Ovary (tissue), 9 donors: Measurements from ENCODE around the gene COPB2. TPM values are rescaled to one million over a fixed set of nuclear protein-coding genes. Genes with fewer than 3 reads are reported as not detected.

Experiments used
- DNase-seq, 5 donors: peaks; one replicate each; pipeline ENCODE4 v3.0.0-alpha.2; 2019 to 2020
- H3K27ac ChIP-seq, 2 donors: fragments of 200-600 bp; one replicate each; pipeline versions ENCODE4 v1.5.1 to v1.8.0; 2019 to 2022
- H3K27me3 ChIP-seq: fragments of 200-600 bp; one replicate; pipeline ENCODE4 v1.8.0; 2022
- H3K36me3 ChIP-seq: fragments of 200-600 bp; sonication (generic); one replicate; pipeline ENCODE4 v1.5.1; 2019
- H3K4me1 ChIP-seq: one replicate; pipeline ENCODE4 v1.8.1; 2013; ENCODE audit warnings: mild to moderate bottlenecking, moderate library complexity; ENCODE audit not compliant: insufficient read depth
- H3K4me3 ChIP-seq: fragments of 200-600 bp; sonication (generic); one replicate; pipeline ENCODE4 v1.5.1; 2017
- H3K9me3 ChIP-seq, 2 donors: fragments of 200-600 bp in 1 of 2; sonication (generic) in 1 of 2; one replicate each; pipeline versions ENCODE4 v1.5.1 to v1.8.1; 2013 to 2019; ENCODE audit warnings: mild to moderate bottlenecking in 1 of 2, moderate library complexity in 1 of 2
- CTCF ChIP-seq, 3 donors: fragments of 450-650 bp in 2 of 3; fragments of 200-600 bp in 1 of 3; IDR thresholded peaks; one replicate each; pipeline versions ENCODE4 v1.5.1 to v1.8.0; 2016 to 2022; ENCODE audit warnings: antibody characterized with exemption in 3 of 3, mild to moderate bottlenecking in 1 of 3
- EP300 ChIP-seq: sonication (generic); formaldehyde crosslinking; IDR thresholded peaks from one replicate; pipeline ENCODE4 v1.6.1; 2017; ENCODE audit warnings: antibody characterized with exemption
- POLR2A ChIP-seq: fragments of 450-650 bp; IDR thresholded peaks from one replicate; pipeline ENCODE4 v1.6.1; 2017; ENCODE audit warnings: antibody characterized with exemption, mild to moderate bottlenecking, moderate library complexity
- WGBS, 3 donors: extraction: QIAGEN DNeasy Blood & Tissue Kit in 1 of 3; methylation state at CpG; one replicate each; pipeline versions ENCODE4 v1.1.5 to v1.1.7; 2013 to 2017; 5-methylcytosine and 5-hydroxymethylcytosine counted together
- intact Hi-C, 4 donors: fragments of 100-400 bp; cut with DNase I; formaldehyde crosslinking; loops; one replicate each; pipeline versions ENCODE4 v1.11.0 to v1.15.1; 2022 to 2023
- polyA plus RNA-seq, 2 donors: library from polyadenylated mRNA; stranded (reverse); fragments of 200-250 nt in 1 of 2; fragments of 350-450 nt in 1 of 2; fragmentation: Illumina TruSeq in 1 of 2; extraction: RNeasy Lipid Tissue Mini Kit (QIAGEN cat#74804) in 1 of 2; gene quantifications; one replicate each; pipeline ENCODE4 v1.2.3, GENCODE V29; 2013 to 2014
- total RNA-seq, 7 donors: library from RNA; depleted of rRNA in 2 of 7; stranded (reverse); fragments of >200 nt in 2 of 7; fragmentation: NEBNext Ultra II Directional in 3 of 7; extraction: Animal tissue kit (Norgen Biotek cat#: 25700) in 3 of 7; gene quantifications; one replicate each; pipeline versions ENCODE4 v1.1.0 to v1.2.4, GENCODE V29; 2016 to 2023
- donor health status: DM: no; HTN: no; CAD: no; lungs with moderate emphysema.
- donor health status: DM: no; HTN: no; CAD: no.
- donor health status: Bipolar disorder and iron deficiency.
- donor health status: DM: yes; HTN: yes; CAD: no.
- donor health status: DM: no; HTN: no; CAD: no.
- donor health status: DM: yes; HTN: yes; CAD: no.

COPB2 gene
- total and polyA plus RNA-seq, 9 donors: 38.2 to 115 (median 95.7) TPM

- H3K4me1 ChIP-seq: no peaks in the 10 kb centered on the region
- H3K4me3 ChIP-seq: no peak overlapping the region
- peak in 1 of 5 donors; percentile 5 for DNase-seq
- no peak overlapping the region for H3K27ac ChIP-seq
- no peaks in the 10 kb centered on the region for H3K27me3 ChIP-seq
- no peaks in the 10 kb centered on the region for H3K9me3 ChIP-seq
- WGBS, 3 donors: 91 to 95% (median 95%) methylated on average over 5 of the region's 5 CpGs
- H3K36me3 ChIP-seq: no peaks in the 10 kb centered on the region
- intact Hi-C loops: loop anchor here (5.0 to 10.0 kb wide), 4 partner anchors 214 to 389 kb away; partner anchors contain the start of genes FOXL2 (in 1 of the 4) and FOXL2NB (in 1 of the 4)
- TF ChIP-seq POLR2A (no peak), CTCF (IDR thresholded peaks at IDR 0.05) (no peak), EP300 (no peak)
These were observed 63.3 kb downstream of the COPB2 start for GRCh38 chr3:139326131-139326530.

DNA sequence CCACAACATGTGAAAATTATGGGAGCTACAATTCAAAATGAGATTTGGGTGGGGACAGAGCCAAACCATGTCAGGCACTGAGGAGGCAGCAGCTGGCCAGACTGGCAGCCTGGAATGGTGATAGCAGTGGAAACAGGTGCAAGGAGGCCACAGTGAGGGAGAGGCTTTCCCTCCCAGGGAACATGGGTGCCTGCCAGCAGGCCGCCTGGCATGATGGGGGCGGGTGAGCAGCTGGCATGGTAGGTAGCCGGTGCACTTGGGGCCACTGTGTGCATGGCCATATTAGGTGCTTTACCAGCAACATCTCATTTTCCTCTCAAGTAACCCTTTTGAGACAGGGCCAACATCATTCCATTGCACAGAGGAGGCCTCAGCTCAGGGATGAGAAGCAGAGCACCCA, 63.9 kb downstream of the COPB2 start:
- Histone ChIP-seq H3K27me3 (no peaks in the 10 kb centered on the region), H3K36me3 (no peaks in the 10 kb centered on the region), H3K4me3 (no peak overlapping the region), H3K4me1 (no peaks in the 10 kb centered on the region), H3K9me3 (no peaks in the 10 kb centered on the region), H3K27ac (no peak overlapping the region)
- WGBS, 3 donors: 95 to 97% (median 95%) methylated on average over 3 of the region's 3 CpGs
- peak in 1 of 5 donors; percentile 6 for DNase-seq
- TF ChIP-seq POLR2A: no peak
- no peak for TF ChIP-seq EP300
- no peak for TF ChIP-seq CTCF (IDR thresholded peaks at IDR 0.05)
- intact Hi-C loops: loop anchor here (5.0 to 10.0 kb wide), 4 partner anchors 213 to 388 kb away; partner anchors contain the start of genes FOXL2 (in 1 of the 4) and FOXL2NB (in 1 of the 4)

DNA sequence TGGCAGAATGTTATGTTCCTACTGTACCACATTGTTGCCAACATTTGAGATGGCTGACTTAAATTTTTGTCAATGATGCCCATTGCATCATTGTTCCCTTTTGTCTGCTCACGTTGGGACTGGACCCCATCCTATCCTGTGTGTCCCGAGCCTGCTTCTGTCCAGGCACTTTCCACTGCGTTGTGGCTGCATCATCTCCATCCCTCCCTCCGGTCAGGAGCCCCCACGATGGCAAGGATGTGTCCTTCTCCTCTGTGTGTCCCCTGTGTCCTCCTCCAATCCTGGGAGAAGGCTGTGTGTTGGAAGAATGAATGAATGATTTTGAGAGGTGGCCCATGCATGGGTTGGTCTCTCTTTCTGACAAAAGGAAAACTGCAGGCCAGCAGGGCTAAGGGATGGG, 65.0 kb downstream of the COPB2 start:
- H3K27me3 ChIP-seq: no peaks in the 10 kb centered on the region
- no peak for DNase-seq
- intact Hi-C loops: loop anchor here in 1 of 4 donors (10.0 kb wide), 1 partner anchor 380 kb away; the partner anchor contains the start of genes FOXL2 and FOXL2NB
- H3K4me1 ChIP-seq: no peaks in the 10 kb centered on the region
- TF ChIP-seq EP300 (no peak), CTCF (IDR thresholded peaks at IDR 0.05) (no peak), POLR2A (no peak)
- 73 to 89% (median 84%) methylated on average over 5 of the region's 5 CpGs for WGBS, 3 donors
- H3K9me3 ChIP-seq: no peaks in the 10 kb centered on the region
- no peak overlapping the region for H3K4me3 ChIP-seq
- no peaks in the 10 kb centered on the region for H3K36me3 ChIP-seq
- no peak overlapping the region for H3K27ac ChIP-seq

DNA sequence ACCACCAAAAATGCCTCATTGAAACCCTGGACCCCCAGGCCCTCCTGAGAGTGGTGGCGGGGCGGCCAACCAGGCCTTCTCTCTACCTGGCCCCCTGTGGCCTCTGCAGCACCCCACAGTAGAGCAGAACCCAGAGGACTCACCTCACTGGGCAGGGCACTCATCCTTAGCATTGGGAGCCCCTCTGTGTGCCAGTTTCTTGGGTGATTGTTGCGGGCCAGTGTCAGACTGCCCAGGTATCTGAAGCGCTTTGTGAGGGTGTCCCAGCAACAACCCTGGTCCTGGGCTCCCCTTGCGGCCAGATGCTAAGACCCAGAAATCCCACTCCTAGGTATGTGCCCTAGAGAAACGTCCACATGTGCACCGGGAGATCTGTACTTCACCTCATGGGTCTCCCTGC, 66.3 kb downstream of the COPB2 start:
- Histone ChIP-seq H3K4me3 (no peak overlapping the region), H3K36me3 (no peaks in the 10 kb centered on the region), H3K27ac (no peak overlapping the region), H3K9me3 (no peaks in the 10 kb centered on the region), H3K27me3 (no peaks in the 10 kb centered on the region), H3K4me1 (no peaks in the 10 kb centered on the region)
- DNase-seq: no peak
- WGBS, 3 donors: 95 to 96% (median 96%) methylated on average over 7 of the region's 7 CpGs
- TF ChIP-seq POLR2A (no peak), EP300 (no peak), CTCF (IDR thresholded peaks at IDR 0.05) (no peak)
- intact Hi-C loops: loop anchor here in 1 of 4 donors (10.0 kb wide), 1 partner anchor 378 kb away; the partner anchor contains the start of genes FOXL2 and FOXL2NB
